PC-9 (cell line): ENCODE results near the gene TUFT1. TPM values are rescaled to one million over a fixed set of nuclear protein-coding genes. Genes with fewer than 3 reads are reported as not detected.
"Not testable (repeated sequence)": the region's sequence is repeated elsewhere in the genome, so short reads cannot be mapped to it uniquely, and the experiment has no call there.

Source experiments
- BruUV-seq: library from RNA; stranded (reverse); fragments of 400-500 nt; replicated peaks from 2 replicates; lab custom pipeline; 2021; lab: Mats Ljungman, UMichigan
- CTCF ChIA-PET: fragments of 300-600 bp; sonication (Branson Sonifier 250); formaldehyde crosslinking; loops from one replicate; lab custom pipeline; 2022; ENCODE audit warnings: antibody characterized with exemption; lab: Charles Lee
- POLR2A ChIA-PET: fragments of 300-600 bp; sonication (Branson Sonifier 250); formaldehyde crosslinking; loops from one replicate; lab custom pipeline; 2022; ENCODE audit warnings: antibody characterized with exemption; ENCODE audit not compliant: unreplicated experiment; lab: Charles Lee
- DNase-seq, 2 experiments: peaks; one replicate each; pipeline versions ENCODE4 v3.0.0 to v3.0.0-alpha.2; 2015 to 2022; ENCODE audit warnings: mixed read lengths in 1 of 2
- H2AFZ ChIP-seq: fragments of 200-600 bp; sonication (generic); 2 replicates; pipeline ENCODE4 v1.8.1; 2017; ENCODE audit warnings: antibody characterized with exemption
- H3F3A ChIP-seq: fragments of 200-600 bp; sonication (generic); 2 replicates; pipeline ENCODE4 v1.8.1; 2017; ENCODE audit warnings: antibody characterized with exemption, mild to moderate bottlenecking, low read depth; ENCODE audit not compliant: insufficient read depth
- H3K27ac ChIP-seq: fragments of 200-600 bp; sonication (generic); 2 replicates; pipeline ENCODE4 v1.6.1; 2016; ENCODE audit warnings: mixed run types
- H3K27me3 ChIP-seq: fragments of 200-600 bp; sonication (generic); 2 replicates; pipeline ENCODE4 v1.6.1; 2016; ENCODE audit warnings: low read depth, mixed run types; ENCODE audit not compliant: insufficient read depth
- H3K36me3 ChIP-seq: fragments of 200-600 bp; sonication (generic); 2 replicates; pipeline ENCODE4 v1.6.1; 2016; ENCODE audit warnings: low read depth, mixed run types
- H3K4me1 ChIP-seq: fragments of 200-600 bp; sonication (generic); replicated peaks from 2 replicates; pipeline ENCODE4 v1.6.1; 2016; ENCODE audit warnings: mixed run types; ENCODE audit not compliant: insufficient read depth
- H3K4me2 ChIP-seq: fragments of 200-600 bp; sonication (generic); 2 replicates; pipeline ENCODE4 v1.6.1; 2017; ENCODE audit warnings: mixed run types
- H3K4me3 ChIP-seq: fragments of 200-600 bp; sonication (generic); 2 replicates; pipeline ENCODE4 v1.6.1; 2016; ENCODE audit warnings: mixed run types
- H3K79me2 ChIP-seq: fragments of 200-600 bp; sonication (generic); 2 replicates; pipeline ENCODE4 v1.6.1; 2017; ENCODE audit warnings: low read depth, mixed run types
- H3K9me2 ChIP-seq: fragments of 200-600 bp; sonication (generic); 2 replicates; pipeline ENCODE4 v1.8.1; 2017; ENCODE audit warnings: mild to moderate bottlenecking; ENCODE audit not compliant: insufficient read depth
- H3K9me3 ChIP-seq: fragments of 200-600 bp; sonication (generic); 2 replicates; pipeline ENCODE4 v1.8.1; 2016; ENCODE audit warnings: low read depth; ENCODE audit not compliant: insufficient read depth
- H4K20me1 ChIP-seq: fragments of 200-600 bp; sonication (generic); 2 replicates; pipeline ENCODE4 v1.8.1; 2017; ENCODE audit not compliant: insufficient read depth
- CTCF ChIP-seq: fragments of 200-600 bp; sonication (generic); conservative IDR thresholded peaks from 2 replicates; pipeline ENCODE4 v1.6.1; 2017; ENCODE audit warnings: mixed run types, antibody characterized with exemption, mild to moderate bottlenecking, moderate library complexity
- EZH2 ChIP-seq: fragments of 200-600 bp; sonication (generic); IDR thresholded peaks from 2 replicates; pipeline ENCODE4 v1.8.0; 2017; ENCODE audit warnings: antibody characterized with exemption, low read depth
- intact Hi-C: fragments of 100-400 bp; cut with micrococcal nuclease; formaldehyde crosslinking; loops from one replicate; pipeline ENCODE4 v1.10.0; 2022; ENCODE audit not compliant: unreplicated experiment
- total RNA-seq: library from RNA; stranded (reverse); gene quantifications from 2 replicates; pipeline ENCODE4 v1.2.3, GENCODE V29; 2021

TUFT1 gene
- total RNA-seq, 1 experiment from 2014 or later, result 35.3 TPM

- Histone ChIP-seq H3K4me3 (no peak overlapping the region), H3K4me1 (peaks cover 34% of the 10 kb centered on the region), H3K36me3 (peaks cover 27% of the 10 kb centered on the region; the same call in 1 of the 2 replicates), H3K9me3 (no peaks in the 10 kb centered on the region), H3F3A (peaks cover 26% of the 10 kb centered on the region), H3K4me2 (no peak overlapping the region), H2AFZ (no peak overlapping the region), H3K79me2 (peaks cover 44% of the 10 kb centered on the region), H4K20me1 (no peaks in the 10 kb centered on the region), H3K9me2 (no peaks in the 10 kb centered on the region), H3K27ac (no peak overlapping the region), H3K27me3 (no peaks in the 10 kb centered on the region)
- ChIA-PET CTCF (no interaction called here), POLR2A (no interaction called here)
- TF ChIP-seq CTCF (no peak), EZH2 (no peak)
- BruUV-seq, result no TSS peak
- intact Hi-C loops, result no loop called here
- DNase-seq, result no peak
Measured at GRCh38 chr1:151518936-151519335, 21.2 kb upstream of the TUFT1 start.

- Histone ChIP-seq H3K4me1 (peaks cover 26% of the 10 kb centered on the region), H3K9me2 (no peaks in the 10 kb centered on the region), H3K9me3 (no peaks in the 10 kb centered on the region), H3K4me3 (no peak overlapping the region), H2AFZ (no peak overlapping the region), H3K27ac (no peak overlapping the region), H3K27me3 (no peaks in the 10 kb centered on the region), H3K4me2 (no peak overlapping the region), H3K36me3 (peaks cover 27% of the 10 kb centered on the region; the same call in 1 of the 2 replicates), H3F3A (peaks cover 18% of the 10 kb centered on the region), H4K20me1 (no peaks in the 10 kb centered on the region), H3K79me2 (peaks cover 37% of the 10 kb centered on the region)
- DNase-seq, result no peak
- intact Hi-C loops, result no loop called here
- TF ChIP-seq EZH2, result no peak
- no peak for TF ChIP-seq CTCF
- ChIA-PET CTCF (no interaction called here), POLR2A (no interaction called here)
- no TSS peak for BruUV-seq
Measured at GRCh38 chr1:151519667-151520066, 20.4 kb upstream of the TUFT1 start.

- Histone ChIP-seq H3K4me2 (no peak overlapping the region), H4K20me1 (no peaks in the 10 kb centered on the region), H3K79me2 (peaks cover 30% of the 10 kb centered on the region), H3F3A (peaks cover 11% of the 10 kb centered on the region), H2AFZ (no peak overlapping the region), H3K4me3 (no peak overlapping the region), H3K36me3 (peaks cover 27% of the 10 kb centered on the region; the same call in 1 of the 2 replicates), H3K4me1 (peaks cover 19% of the 10 kb centered on the region), H3K9me3 (no peaks in the 10 kb centered on the region), H3K27me3 (no peaks in the 10 kb centered on the region), H3K9me2 (no peaks in the 10 kb centered on the region), H3K27ac (no peak overlapping the region)
- ChIA-PET CTCF (no interaction called here), POLR2A (no interaction called here)
- TF ChIP-seq CTCF (no peak), EZH2 (no peak)
- intact Hi-C loops, result no loop called here
- BruUV-seq, result no TSS peak
- no peak for DNase-seq
Measured at GRCh38 chr1:151520359-151520758, 19.8 kb upstream of the TUFT1 start.

- H3K27me3 ChIP-seq, H3F3A ChIP-seq, H3K4me1 ChIP-seq, H3K27ac ChIP-seq, POLR2A ChIA-PET, DNase-seq, H3K4me3 ChIP-seq, H3K79me2 ChIP-seq, H3K9me2 ChIP-seq, H3K4me2 ChIP-seq, H2AFZ ChIP-seq, intact Hi-C loops, H3K9me3 ChIP-seq, H4K20me1 ChIP-seq, BruUV-seq: not testable (repeated sequence)
- H3K36me3 ChIP-seq, result peaks cover 27% of the 10 kb centered on the region; the same call in 1 of the 2 replicates
- CTCF ChIA-PET, result interaction anchor here (0.6 kb wide), 1 partner anchor 20 kb away, joined by 7 read pairs; no protein-coding TSS in a partner anchor
Measured at GRCh38 chr1:151522427-151522826, 17.7 kb upstream of the TUFT1 start.
